Lower lobe of right lung (tissue), 2 donors: ENCODE measurements around the gene SLC25A25. TPM values are rescaled to one million over a fixed set of nuclear protein-coding genes. Genes with fewer than 3 reads are reported as not detected.
A peak's percentile ranks its signal among the peaks of the same experiment; 100 is the strongest.

Experiments
- ATAC-seq, 2 donors: fragments of 200-7000 bp; cut with Tn5 transposase; one replicate each; pipeline ENCODE4 v1.9.1; 2020 to 2022; ENCODE audit warnings: mild to moderate bottlenecking in 2 of 2, moderate library complexity in 2 of 2
- DNase-seq: peaks from one replicate; pipeline ENCODE4 v3.0.0-alpha.2; 2020
- H3K27ac ChIP-seq: fragments of 200-600 bp; one replicate; pipeline ENCODE4 v1.8.0; 2022
- H3K27me3 ChIP-seq: fragments of 200-600 bp; one replicate; pipeline ENCODE4 v1.8.0; 2022; ENCODE audit warnings: low read depth
- H3K36me3 ChIP-seq: fragments of 200-600 bp; one replicate; pipeline ENCODE4 v1.8.0; 2022; ENCODE audit warnings: mild to moderate bottlenecking
- H3K4me1 ChIP-seq: fragments of 200-600 bp; one replicate; pipeline ENCODE4 v1.8.0; 2022
- H3K4me3 ChIP-seq: fragments of 200-600 bp; one replicate; pipeline ENCODE4 v1.8.0; 2022; ENCODE audit warnings: mild to moderate bottlenecking
- H3K9me3 ChIP-seq: fragments of 200-600 bp; one replicate; pipeline ENCODE4 v1.8.0; 2022
- CTCF ChIP-seq: fragments of 200-600 bp; IDR thresholded peaks from one replicate; pipeline ENCODE4 v1.8.0; 2022; ENCODE audit warnings: antibody characterized with exemption, mild to moderate bottlenecking
- intact Hi-C: fragments of 100-400 bp; cut with DNase I; formaldehyde crosslinking; loops from one replicate; pipeline ENCODE4 v1.11.0; 2022
- total RNA-seq: library from RNA; stranded (reverse); fragmentation: NEBNext Ultra II Directional; extraction: Animal tissue kit (Norgen Biotek cat#: 25700); gene quantifications from one replicate; pipeline ENCODE4 v1.2.1, GENCODE V29; 2021
- donor health status: DM: no; HTN: yes; CAD: no; lungs with severe emphysema.

Gene SLC25A25
- total RNA-seq, 1 donor from 2014 or later = 27.3 TPM

DNA sequence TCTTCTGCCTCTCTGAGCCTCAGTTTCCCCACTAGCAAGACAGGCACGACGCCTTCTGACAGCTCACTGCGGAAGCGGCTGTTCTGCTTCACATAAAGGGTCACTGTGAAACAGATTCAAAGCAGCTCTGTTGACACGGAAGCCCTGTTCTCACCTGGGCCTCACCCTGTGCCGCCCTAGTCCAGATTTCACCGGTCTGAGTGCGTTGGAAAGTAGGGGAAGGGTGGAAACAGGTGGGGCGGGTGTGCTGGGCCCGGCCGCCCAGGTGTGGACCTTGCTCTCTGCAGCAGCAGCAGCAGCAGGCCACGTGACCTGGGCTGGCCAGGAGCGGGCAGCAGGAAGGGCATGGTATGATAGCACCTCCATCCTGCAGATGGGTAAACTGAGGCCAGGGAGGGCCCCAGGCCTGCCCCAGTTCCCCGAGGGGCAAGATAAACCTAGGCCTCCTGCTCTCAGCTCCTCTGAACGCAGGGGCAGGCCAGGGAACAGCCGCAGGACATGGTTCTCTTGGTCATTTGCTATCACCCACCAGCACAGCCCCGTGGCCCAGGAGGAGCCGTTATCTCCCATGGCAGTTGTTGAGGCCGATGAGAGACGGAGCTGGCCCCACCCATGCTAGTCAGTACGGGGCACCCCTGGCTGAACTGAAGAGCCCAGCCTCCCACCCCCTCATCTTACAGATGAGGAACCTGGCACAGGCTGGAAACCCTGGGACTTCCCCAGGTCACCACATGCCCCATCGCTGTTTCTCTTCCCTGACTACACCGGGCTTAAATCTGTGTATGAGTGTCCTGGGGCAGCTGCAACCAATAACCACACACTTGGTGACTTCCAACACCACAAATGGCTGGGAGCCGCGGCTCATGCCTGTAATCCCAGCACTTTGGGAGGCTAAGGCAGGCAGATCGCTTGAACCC, 47.4 kb downstream of the SLC25A25 start:
- TF ChIP-seq CTCF = no peak
- Histone ChIP-seq H3K27ac (no peak overlapping the region), H3K27me3 (no peaks in the 10 kb centered on the region), H3K4me3 (no peak overlapping the region), H3K9me3 (no peaks in the 10 kb centered on the region), H3K36me3 (peaks cover 4% of the 10 kb centered on the region), H3K4me1 (peaks cover 10% of the 10 kb centered on the region)
- DNase-seq (peak; percentile 52), ATAC-seq (peak; percentile 25)
- intact Hi-C loops = no loop called here

- no peak for TF ChIP-seq CTCF
- Histone ChIP-seq H3K27ac (no peak overlapping the region), H3K4me3 (no peak overlapping the region), H3K4me1 (peaks cover 10% of the 10 kb centered on the region), H3K27me3 (no peaks in the 10 kb centered on the region), H3K9me3 (no peaks in the 10 kb centered on the region), H3K36me3 (peaks cover 13% of the 10 kb centered on the region)
- intact Hi-C loops = no loop called here
- DNase-seq (peak; percentile 40), ATAC-seq (no peak)
These were observed 48.4 kb downstream of the SLC25A25 start for GRCh38 chr9:128116104-128117083.

DNA sequence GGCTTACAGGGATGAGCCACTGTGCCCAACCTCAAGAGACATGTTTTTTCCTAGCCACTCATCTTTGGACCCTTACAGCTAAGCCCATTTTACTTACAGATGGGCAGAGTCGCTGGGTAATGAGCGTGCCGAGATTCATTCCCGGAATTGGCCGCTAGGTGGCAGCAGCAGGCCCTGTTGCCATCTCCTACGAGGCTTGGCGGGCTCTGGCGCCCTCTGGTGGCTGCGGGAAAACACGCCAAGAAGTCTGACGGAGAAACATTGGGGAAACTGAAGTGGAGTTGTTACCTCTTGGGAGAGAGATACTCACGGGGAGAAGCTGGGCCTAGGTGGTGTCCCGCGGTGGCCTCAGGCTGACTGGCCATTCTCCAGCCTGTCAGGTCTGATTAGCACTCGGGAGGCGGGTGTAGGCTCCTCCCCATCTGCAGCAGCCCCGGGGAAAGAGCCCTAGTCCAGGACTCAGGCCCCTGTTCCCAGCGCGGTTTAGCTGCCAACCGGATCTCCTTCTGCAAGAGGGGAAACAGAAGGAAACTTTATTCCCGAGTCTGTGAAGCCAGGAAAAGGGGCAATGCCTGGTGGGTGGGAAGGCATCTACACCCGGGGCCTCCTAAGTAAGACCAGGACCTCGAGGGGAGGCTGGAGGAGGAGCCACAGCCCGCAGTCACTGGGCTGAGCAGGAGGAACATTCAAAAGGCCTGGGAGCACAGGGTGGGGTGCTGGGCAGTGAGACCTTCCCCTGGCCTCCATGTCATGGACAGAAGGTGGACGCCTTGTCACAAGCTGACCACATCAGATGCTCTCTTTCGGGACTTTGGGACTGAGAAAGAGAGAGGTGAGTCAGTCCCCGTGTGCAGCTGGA, 49.8 kb downstream of the SLC25A25 start:
- no peak overlapping the region for H3K4me3 ChIP-seq
- H3K36me3 ChIP-seq = peaks cover 28% of the 10 kb centered on the region
- DNase-seq = peak; percentile 95
- H3K4me1 ChIP-seq = peaks cover 10% of the 10 kb centered on the region
- H3K9me3 ChIP-seq = no peaks in the 10 kb centered on the region
- intact Hi-C loops = no loop called here
- ATAC-seq = peak; percentile 80 to 90
- H3K27me3 ChIP-seq = no peaks in the 10 kb centered on the region
- TF ChIP-seq CTCF = peak; percentile 100
- no peak overlapping the region for H3K27ac ChIP-seq

DNA sequence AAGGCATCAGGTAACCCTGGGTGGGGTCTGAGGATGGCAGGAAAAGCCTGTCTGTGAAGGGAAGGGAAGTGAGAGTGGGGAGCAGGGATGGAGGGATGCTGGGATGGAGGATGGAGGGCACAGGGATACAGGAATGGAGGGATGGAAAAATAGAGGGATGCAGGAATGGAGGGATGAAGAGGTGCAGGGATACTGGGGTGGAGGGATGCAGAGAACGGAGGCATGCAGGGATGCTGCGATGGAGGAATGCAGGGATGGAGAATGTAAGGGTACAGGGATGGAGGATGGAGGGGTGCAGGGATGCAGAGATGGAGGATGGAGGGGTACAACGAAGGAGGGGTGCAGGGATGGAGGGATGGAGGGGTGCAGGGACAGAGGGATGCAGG, 50.4 kb downstream of the SLC25A25 start:
- no peaks in the 10 kb centered on the region for H3K27me3 ChIP-seq
- H3K27ac ChIP-seq = no peak overlapping the region
- no peak overlapping the region for H3K4me3 ChIP-seq
- H3K4me1 ChIP-seq = peaks cover 10% of the 10 kb centered on the region
- peaks cover 34% of the 10 kb centered on the region for H3K36me3 ChIP-seq
- no peak for TF ChIP-seq CTCF
- ATAC-seq = no peak
- intact Hi-C loops = no loop called here
- no peak for DNase-seq
- no peaks in the 10 kb centered on the region for H3K9me3 ChIP-seq
